Mononuclear cell (primary cell): ENCODE measurements around the gene PKLR. TPM values are rescaled to one million over a fixed set of nuclear protein-coding genes. Genes with fewer than 3 reads are reported as not detected.
"Not testable (repeated sequence)": the region's sequence is repeated elsewhere in the genome, so short reads cannot be mapped to it uniquely, and the experiment has no call there.

Source experiments
- H3K27me3 ChIP-seq: 2 replicates; pipeline ENCODE4 v1.6.0; 2011; ENCODE audit warnings: low read length, control low read depth; ENCODE audit not compliant: insufficient read depth
- H3K4me1 ChIP-seq: 2 replicates; pipeline ENCODE4 v1.5.1; 2011; ENCODE audit warnings: mild to moderate bottlenecking, low read length, control low read depth; ENCODE audit not compliant: insufficient read depth
- H3K4me3 ChIP-seq: 2 replicates; pipeline ENCODE4 v1.5.1; 2011; ENCODE audit warnings: mild to moderate bottlenecking, low read length, moderate library complexity
- H3K9me3 ChIP-seq: 2 replicates; pipeline ENCODE4 v1.5.1; 2011; ENCODE audit warnings: low read depth, mild to moderate bottlenecking, control low read depth, low read length
- total RNA-seq: library from RNA; depleted of rRNA; stranded (reverse); fragments of >200 nt; gene quantifications from one replicate; pipeline ENCODE4 v1.2.3, GENCODE V29; 2012

Gene PKLR
- total RNA-seq, 1 donor, result not detected

DNA sequence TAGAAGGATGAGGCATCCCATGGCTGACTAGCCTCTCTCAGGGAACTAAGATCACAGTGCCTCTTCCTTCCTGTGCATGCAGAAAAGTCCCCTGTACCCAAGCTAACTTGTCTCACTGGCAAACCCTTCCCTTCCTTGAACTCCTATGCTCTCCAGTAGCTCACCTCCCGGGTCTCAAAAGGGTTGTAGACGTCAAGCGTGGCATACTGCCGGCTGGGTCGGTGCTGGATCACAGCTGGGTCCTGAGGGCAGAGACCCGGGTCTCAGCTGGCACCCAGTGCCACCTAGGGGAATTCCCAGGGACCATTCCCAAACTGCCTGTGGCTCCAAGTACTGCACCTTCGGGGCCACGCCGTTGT is 39.8 kb downstream of the PKLR start:
- Histone ChIP-seq H3K4me3 (peak overlapping the region; percentile 96), H3K27me3 (no peaks in the 10 kb centered on the region), H3K9me3 (no peaks in the 10 kb centered on the region), H3K4me1 (peaks cover 26% of the 10 kb centered on the region)

DNA sequence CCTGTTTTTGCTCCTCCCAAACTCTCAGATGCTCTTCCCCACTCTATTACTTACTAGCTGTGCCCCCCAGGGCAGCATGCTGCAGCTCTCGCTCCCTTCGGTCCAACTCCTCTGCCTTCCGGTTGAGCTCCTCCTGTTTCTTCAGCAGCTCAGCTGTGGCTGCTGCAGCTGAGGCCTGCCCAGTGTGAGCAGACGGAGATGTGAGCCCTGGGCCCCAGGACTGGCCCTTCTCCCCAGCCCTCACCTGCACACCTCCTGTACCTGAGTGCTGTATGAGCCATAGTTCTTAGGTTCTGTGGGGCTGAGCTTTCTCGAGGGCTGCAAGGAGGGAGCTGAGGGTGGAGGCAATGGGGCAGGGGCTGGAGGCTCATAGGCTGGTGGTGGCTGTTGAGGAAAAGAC is 41.0 kb downstream of the PKLR start:
- Histone ChIP-seq H3K4me1 (peaks cover 35% of the 10 kb centered on the region), H3K27me3 (no peaks in the 10 kb centered on the region), H3K4me3 (no peak overlapping the region), H3K9me3 (no peaks in the 10 kb centered on the region)

DNA sequence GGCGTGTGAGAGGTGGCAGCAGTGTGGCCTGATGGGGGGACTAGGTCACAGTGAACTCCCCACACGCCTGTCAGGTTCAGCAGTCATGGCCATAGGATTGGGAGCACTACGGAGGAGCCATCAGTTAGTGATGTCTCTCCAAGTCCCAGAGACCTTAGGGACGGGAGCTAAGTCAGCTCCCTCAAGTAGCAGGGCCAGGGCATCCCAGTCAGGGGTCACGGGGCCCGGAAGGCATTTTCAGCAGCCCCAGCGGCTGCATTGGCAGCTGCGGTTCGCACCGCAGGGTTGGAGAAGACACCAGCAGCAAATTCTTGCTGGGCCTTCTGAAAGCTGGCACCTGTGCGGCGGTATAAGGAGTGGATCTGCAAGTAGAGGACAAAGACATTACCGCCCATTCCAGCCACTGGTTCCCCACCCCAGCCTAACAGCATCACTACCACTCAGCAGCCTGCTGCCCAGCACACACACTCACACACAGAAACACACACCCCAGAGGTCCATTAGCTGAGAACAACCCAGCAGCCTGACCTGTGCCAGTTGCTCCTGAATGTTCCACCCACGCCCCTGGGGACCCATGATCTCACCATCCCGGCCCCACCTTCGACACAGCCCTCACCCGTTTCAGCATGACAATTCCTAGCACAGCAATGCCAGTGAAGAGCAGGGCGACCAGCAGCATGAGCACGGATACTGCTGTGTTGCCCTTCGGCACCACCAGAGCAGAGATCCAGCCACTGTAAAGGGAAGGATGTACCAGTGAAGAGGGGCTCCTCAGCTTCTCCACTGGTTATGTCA is 45.0 kb downstream of the PKLR start:
- Histone ChIP-seq H3K4me1 (peaks cover 31% of the 10 kb centered on the region), H3K9me3 (no peaks in the 10 kb centered on the region), H3K4me3 (no peak overlapping the region), H3K27me3 (no peaks in the 10 kb centered on the region)

DNA sequence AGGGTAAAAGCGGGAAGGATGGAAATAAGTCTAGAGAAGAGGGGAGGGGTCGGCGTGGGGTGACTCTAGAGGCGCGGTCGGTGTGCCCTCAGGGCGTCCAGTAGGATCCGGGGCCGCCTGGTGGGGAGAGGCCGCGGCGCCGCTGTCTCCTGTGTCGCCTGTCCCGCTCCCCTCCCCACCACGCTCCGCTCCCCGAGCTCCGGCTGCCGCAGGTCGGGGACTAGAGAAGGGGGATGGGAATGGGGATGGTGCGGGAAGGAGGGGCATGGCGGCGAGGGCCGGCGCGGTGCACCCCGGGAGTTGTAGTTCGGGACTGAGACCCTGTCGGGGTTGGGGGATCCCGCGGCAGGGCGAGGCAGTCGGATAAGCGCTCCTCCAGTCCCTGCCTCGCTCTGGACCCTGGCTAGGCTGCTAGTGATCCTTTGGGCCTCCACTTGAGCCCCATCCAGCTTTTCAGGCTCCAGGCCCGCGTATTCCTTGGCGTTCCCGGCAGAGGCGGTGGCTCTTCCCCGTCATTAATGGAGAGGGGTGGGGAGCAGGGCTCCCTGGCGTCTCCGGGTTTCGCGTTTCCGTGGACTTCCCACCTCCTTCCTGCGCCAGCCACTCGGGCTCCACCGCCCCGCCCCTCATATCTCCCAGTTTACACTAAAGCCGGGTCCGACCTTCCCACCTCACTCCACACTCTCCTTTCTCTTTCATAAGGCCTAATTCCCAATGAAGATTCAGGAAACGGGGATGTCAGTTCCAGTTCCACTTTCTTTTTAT is 45.8 kb downstream of the PKLR start, which contains the start of gene ENTREP3:
TSS of gene ENTREP3 (minus strand) at position 241 of the 765 bp plus-strand sequence. CDS start 606 bp downstream, outside the sequence.
- Histone ChIP-seq H3K4me3 (peak within 1 kb of the TSS; percentile 60), H3K9me3 (no peaks in the 10 kb centered on the region), H3K27me3 (no peaks in the 10 kb centered on the region), H3K4me1 (peaks cover 28% of the 10 kb centered on the region)

DNA sequence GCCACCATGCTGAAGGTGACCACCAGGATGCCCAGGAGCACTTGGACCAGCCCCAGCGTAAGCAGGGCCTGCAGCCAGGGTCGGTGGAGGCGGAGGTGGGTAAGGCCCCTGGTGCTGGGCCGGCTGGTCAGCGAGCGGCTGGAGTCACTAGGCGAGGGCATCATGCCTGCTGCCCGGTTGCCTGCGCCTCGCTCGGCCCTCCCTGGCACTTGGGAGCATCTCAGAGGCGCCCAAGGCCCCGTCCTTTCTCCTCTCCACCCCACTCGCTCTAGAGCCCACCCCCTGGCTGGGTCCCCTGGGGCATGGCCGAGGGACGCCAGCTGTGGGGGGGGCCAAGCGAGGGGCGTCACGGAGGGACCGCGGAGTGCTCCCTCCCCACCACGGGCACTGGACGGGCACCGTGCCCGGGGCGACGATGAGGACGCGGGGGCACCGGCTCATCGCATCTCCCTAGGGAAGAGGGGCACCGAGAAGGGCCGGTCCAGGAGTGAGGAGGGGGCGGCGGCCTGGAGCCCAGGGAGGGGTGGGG is 46.5 kb downstream of the PKLR start:
- Histone ChIP-seq H3K27me3 (no peaks in the 10 kb centered on the region), H3K4me1 (peaks cover 30% of the 10 kb centered on the region), H3K4me3 (peak overlapping the region; percentile 60), H3K9me3 (no peaks in the 10 kb centered on the region)

DNA sequence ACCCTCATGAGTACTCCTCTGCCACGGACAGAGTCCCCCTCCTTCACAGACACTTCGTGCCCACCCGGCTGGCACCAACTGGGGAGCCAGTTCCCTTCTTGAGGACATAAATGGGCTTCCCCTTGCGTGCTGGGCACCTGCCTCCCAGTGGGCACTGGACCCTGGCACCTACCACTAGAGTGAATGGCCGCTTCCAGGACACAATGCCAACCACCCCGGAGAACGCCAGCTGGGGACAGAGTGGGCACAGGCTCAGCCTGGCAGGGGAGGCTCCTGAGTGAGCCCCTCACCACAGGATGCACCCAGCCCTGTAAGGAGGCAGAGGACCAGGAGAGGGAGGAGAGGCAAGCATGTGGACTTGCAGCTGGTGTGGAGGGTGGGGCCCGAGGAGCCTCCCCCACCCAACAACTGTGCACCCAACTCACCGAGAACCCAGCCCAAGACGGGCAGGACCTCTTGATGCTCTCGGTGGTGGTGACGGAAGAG is 47.0 kb downstream of the PKLR start:
- H3K27me3 ChIP-seq, result no peaks in the 10 kb centered on the region
- H3K4me1 ChIP-seq, result peaks cover 30% of the 10 kb centered on the region
- H3K9me3 ChIP-seq, result no peaks in the 10 kb centered on the region
- H3K4me3 ChIP-seq, result no peak overlapping the region

DNA sequence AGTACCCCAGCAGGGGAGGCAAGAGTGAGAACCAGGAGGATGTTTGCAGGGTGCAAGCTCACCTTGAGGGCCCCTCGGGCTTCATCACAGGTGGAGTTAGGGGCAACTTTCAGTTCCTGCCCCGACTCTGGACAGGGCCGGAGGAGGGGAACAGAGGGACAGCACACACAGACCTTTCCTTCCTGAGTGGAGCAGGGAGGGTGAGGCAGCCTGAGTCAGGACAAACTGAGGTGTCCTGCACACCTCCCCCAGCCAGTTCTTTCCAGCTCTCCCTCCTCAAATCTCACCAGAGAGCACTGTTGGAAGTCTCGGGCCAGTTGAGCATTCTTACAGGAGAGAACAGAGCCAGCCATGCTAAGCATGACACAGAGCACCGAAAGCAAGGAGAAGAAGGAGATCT is 47.4 kb downstream of the PKLR start:
- Histone ChIP-seq H3K9me3 (no peaks in the 10 kb centered on the region), H3K4me3 (no peak overlapping the region), H3K4me1 (peaks cover 30% of the 10 kb centered on the region), H3K27me3 (no peaks in the 10 kb centered on the region)

DNA sequence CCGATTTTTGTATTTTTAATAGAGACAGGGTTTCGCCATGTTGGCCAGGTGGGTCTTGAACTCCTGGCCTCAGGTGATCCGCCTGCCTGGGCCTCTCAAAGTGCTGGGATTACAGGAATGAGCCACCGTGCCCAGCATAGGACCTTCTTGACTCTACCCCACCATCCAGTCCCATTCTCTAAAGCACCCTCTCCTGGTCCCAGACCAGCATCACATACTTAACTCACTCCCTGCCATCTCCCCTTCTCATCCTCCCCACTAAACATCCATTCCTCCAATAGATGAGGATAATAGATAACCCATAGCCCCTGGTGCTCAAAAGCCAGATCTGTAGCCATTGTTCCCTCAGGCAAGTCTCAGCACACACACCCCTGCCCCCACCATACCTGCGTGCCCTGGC is 48.0 kb downstream of the PKLR start:
- Histone ChIP-seq H3K9me3 (no peaks in the 10 kb centered on the region), H3K27me3 (no peaks in the 10 kb centered on the region), H3K4me3 (no peak overlapping the region), H3K4me1 (peaks cover 30% of the 10 kb centered on the region)

DNA sequence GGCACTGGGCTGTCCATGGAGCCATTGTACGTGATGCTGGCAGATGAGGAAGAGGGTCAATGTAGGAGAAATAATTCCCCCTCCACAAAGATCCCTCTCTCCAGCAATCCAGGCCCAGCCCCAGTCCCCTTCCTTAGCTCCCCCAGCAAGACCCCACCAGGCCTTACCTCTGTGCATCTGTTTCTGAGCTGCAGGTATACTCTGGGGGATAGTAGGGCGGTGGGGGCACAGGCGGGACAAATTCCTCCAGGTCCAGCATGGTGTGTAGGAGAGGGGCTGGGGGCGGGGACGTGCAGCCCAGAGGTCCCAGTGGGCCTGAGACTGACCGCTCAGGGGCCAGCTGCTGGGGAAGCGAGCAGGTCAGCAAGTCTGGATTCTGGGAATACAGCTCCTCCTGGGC is 49.7 kb downstream of the PKLR start:
- H3K4me1 ChIP-seq, result peaks cover 30% of the 10 kb centered on the region
- no peak overlapping the region for H3K4me3 ChIP-seq
- no peaks in the 10 kb centered on the region for H3K9me3 ChIP-seq
- no peaks in the 10 kb centered on the region for H3K27me3 ChIP-seq

DNA sequence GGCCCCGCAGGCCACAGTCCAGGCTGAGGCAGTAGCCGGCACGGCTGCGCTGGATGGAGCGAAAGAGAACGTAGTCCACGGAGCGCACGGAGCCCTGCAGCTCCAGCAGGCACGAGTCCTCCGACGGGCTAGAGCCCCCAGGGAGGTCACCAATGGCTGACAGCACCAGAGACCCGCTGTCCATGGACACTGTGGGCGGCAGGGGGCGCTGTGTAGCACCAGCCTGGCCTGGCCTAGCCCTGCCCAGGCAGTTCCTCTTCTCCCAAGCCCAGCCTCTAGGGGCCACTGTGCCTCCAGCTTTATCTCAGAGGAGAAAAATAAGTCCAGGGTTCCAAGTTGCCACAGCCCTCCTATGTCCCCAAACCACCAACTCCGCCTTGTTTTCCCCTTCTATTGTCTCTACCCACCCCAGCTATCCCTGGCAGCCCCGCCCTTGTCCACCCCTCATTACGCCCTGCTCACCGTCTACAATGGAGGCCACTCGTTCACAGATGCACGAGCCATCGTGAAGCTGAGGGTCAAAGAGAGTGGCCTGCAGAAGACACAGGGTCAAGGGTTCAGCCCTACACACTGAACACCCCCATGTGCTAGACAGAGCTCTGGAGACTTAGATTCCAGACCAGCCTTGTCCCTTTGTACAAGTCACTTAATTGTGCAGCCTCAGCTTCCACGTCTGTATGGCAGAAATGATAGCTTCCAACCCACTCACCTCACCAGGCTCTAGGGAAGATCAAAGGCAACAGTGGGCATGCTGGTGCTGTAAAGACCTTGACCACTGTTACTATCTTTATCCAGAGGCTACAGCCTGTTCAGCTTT is 50.4 kb downstream of the PKLR start:
- Histone ChIP-seq H3K27me3 (no peaks in the 10 kb centered on the region), H3K4me3 (peak overlapping the region; percentile 44), H3K4me1 (peaks cover 26% of the 10 kb centered on the region), H3K9me3 (no peaks in the 10 kb centered on the region)

DNA sequence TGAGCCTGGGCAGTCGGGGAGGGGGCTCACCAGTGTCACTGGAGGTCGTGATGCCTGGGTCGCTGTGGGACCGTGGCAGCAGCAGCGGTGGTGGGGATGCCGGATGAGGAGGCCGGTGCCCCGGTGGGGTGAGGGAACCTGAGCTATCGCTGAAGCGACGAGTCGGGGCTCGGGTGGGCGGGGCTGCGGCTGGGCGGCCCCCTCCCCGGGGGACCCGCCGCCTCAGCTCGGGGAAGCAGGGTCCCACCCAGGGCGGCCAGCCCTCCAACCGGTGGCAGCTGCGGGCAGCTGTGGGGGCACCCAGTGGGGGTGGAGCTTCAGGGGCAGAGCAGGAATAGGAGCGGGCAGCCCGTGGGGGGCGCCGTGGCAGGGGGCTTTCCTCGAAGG is 51.0 kb downstream of the PKLR start:
- Histone ChIP-seq H3K4me3 (peak overlapping the region; percentile 44), H3K9me3 (no peaks in the 10 kb centered on the region), H3K4me1 (peaks cover 23% of the 10 kb centered on the region), H3K27me3 (no peaks in the 10 kb centered on the region)

DNA sequence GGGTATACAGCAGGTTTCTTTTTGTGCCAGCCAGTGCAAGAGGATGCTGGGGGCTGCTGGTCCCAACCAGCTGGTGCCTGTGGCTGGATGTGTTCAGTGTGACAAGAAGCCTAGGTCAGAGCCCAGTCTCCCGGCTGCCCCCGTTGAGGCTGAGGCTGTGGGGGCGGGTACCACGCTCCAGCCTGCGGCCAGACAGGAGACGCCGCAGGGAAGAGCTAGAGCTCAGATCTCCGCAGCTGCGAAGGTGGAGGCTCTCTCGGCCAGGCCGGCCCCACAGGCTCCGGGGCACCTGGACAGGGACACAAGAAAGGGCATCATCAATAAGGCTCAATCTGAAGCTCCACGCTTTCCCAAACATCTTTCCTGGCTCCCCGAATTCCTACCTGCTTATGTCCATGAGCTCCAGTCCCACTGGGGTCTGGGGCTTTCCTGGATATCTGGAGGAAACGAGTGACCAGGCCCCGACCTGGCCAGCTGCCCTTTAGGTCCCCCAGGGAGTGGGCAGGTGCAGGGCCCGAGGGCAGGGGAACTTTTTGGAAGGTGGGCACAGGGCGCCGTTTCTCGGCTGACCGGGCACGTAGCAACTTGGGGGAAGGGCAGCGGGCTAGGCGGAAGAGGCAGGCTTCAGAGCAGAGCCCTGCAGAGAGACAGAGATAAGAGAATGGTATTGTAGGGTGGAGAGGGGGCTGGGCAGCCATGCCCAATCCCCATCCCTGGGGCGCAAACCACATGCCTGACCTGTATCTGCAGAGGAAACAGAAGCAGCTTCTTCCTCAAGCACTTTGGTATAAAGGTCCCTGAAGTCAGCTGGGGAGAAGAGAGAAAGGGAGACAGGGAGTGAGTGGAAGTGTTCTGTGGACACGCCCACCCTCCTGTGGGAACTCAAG is 53.3 kb downstream of the PKLR start:
- H3K4me3 ChIP-seq, result no peak overlapping the region
- H3K27me3 ChIP-seq, result no peaks in the 10 kb centered on the region
- H3K4me1 ChIP-seq, result peaks cover 32% of the 10 kb centered on the region

DNA sequence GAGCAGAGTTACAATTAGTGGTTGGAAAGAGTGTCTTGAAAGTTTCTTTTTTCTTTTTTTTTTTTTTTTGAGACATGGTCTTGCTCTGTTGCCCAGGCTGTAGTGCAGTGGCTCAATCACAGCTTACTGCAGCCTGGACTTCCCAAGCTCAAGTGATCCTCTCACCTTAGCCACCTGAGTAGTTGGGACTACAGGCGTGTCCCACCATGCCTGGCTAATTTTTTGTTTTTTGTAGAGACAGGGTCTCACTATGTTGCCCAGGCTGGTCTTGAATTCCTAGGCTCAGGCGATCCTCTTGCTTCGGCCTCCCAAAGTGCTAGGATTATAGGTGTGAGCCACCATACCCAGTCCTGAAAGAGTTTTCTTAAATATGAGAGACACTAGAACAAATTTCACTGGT is 54.4 kb downstream of the PKLR start:
- H3K4me3 ChIP-seq, H3K27me3 ChIP-seq, H3K9me3 ChIP-seq: not testable (repeated sequence)
- H3K4me1 ChIP-seq, result peaks cover 44% of the 10 kb centered on the region

More for the DNA sequence above, 53.3 kb downstream of the PKLR start:
- H3K9me3 ChIP-seq, result no peaks in the 10 kb centered on the region

DNA sequence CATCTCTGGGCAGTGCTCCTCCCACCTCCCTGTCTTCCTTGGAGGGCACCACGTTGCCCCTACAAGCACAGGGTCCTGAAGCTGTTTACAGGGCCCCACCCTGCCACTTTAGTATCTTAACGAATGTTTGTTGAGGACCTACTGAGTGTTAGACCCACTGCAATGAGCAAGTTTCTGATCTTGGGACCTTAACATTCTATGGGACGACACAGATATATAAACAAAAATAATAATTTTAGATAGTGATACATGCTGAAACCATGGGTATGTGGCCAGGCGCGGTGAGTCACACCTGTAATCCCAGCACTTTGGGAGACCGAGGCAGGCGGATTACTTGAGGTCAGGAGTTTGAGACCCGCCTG is 56.1 kb downstream of the PKLR start:
- H3K9me3 ChIP-seq, result no peaks in the 10 kb centered on the region
- peaks cover 51% of the 10 kb centered on the region for H3K4me1 ChIP-seq
- peak overlapping the region; percentile 81 for H3K4me3 ChIP-seq
- no peaks in the 10 kb centered on the region for H3K27me3 ChIP-seq
